IMR-90 (cell line): ENCODE measurements around the gene HIF1A. TPM values are rescaled to one million over a fixed set of nuclear protein-coding genes. Genes with fewer than 3 reads are reported as not detected.

ENCODE experiments used
- ATAC-seq: fragments of 200-7000 bp; cut with Tn5 transposase; 2 replicates; pipeline ENCODE4 v1.9.1; 2020; ENCODE audit warnings: low read depth, mild to moderate bottlenecking, moderate library complexity
- BruUV-seq: library from RNA; stranded (reverse); fragments of 400-500 nt; replicated peaks from 2 replicates; lab custom pipeline; 2021; lab: Mats Ljungman, UMichigan
- CTCF ChIA-PET: fragments of 300-600 bp; formaldehyde crosslinking; extraction: SDS; loops from one replicate; lab custom pipeline; 2021; ENCODE audit warnings: antibody characterized with exemption; lab: Yijun Ruan, JAX
- POLR2A ChIA-PET: fragments of 300-600 bp; sonication (Branson Sonifier 250); formaldehyde crosslinking; loops from one replicate; lab custom pipeline; 2022; ENCODE audit warnings: antibody characterized with exemption; ENCODE audit not compliant: unreplicated experiment; lab: Charles Lee
- DNase-seq: peaks from one replicate; pipeline ENCODE4 v3.0.0; 2013
- H2AFZ ChIP-seq: replicated peaks from 2 replicates; pipeline ENCODE3; 2013; ENCODE audit warnings: low read length, mild to moderate bottlenecking; ENCODE audit not compliant: poor library complexity
- H2AK5ac ChIP-seq: 2 replicates; pipeline ENCODE4 v1.6.1; 2013; ENCODE audit warnings: low read depth, low read length, inconsistent platforms
- H2AK9ac ChIP-seq: replicated peaks from 2 replicates; pipeline ENCODE3; 2013; ENCODE audit warnings: mild to moderate bottlenecking, low read depth, low read length, moderate library complexity; ENCODE audit not compliant: poor library complexity
- H2BK120ac ChIP-seq: 2 replicates; pipeline ENCODE4 v1.6.1; 2013; ENCODE audit warnings: low read depth, low read length, inconsistent platforms
- H2BK15ac ChIP-seq: 3 replicates; pipeline ENCODE4 v1.6.1; 2013; ENCODE audit warnings: low read depth, low read length, inconsistent platforms
- H2BK20ac ChIP-seq: 2 replicates; pipeline ENCODE4 v1.6.1; 2013; ENCODE audit warnings: low read depth, mild to moderate bottlenecking, inconsistent platforms, low read length, moderate library complexity
- H2BK5ac ChIP-seq: 2 replicates; pipeline ENCODE4 v1.6.1; 2013; ENCODE audit warnings: mild to moderate bottlenecking, low read depth, low read length, inconsistent platforms; ENCODE audit not compliant: poor library complexity, severe bottlenecking
- H3K14ac ChIP-seq: replicated peaks from 2 replicates; pipeline ENCODE4 v1.6.1; 2013; ENCODE audit warnings: low read depth, low read length, inconsistent platforms
- H3K18ac ChIP-seq: 2 replicates; pipeline ENCODE4 v1.6.1; 2013; ENCODE audit warnings: low read depth, low read length, control low read depth
- H3K23ac ChIP-seq: 2 replicates; pipeline ENCODE4 v1.6.1; 2013; ENCODE audit warnings: low read depth, low read length, inconsistent platforms
- H3K27ac ChIP-seq: 2 replicates; pipeline ENCODE4 v1.5.1; 2013; ENCODE audit warnings: mild to moderate bottlenecking, control low read depth, low read length; ENCODE audit not compliant: insufficient read depth
- H3K27me3 ChIP-seq: 2 replicates; pipeline ENCODE4 v1.6.1; 2013; ENCODE audit warnings: low read length; ENCODE audit not compliant: control insufficient read depth, insufficient read depth
- H3K36me3 ChIP-seq: 2 replicates; pipeline ENCODE4 v1.6.1; 2013; ENCODE audit warnings: low read length, mixed read lengths; ENCODE audit not compliant: control insufficient read depth, insufficient read depth
- H3K4ac ChIP-seq: 2 replicates; pipeline ENCODE4 v1.6.1; 2013; ENCODE audit warnings: low read depth, low read length, inconsistent platforms
- H3K4me1 ChIP-seq: 2 replicates; pipeline ENCODE4 v1.6.1; 2013; ENCODE audit warnings: low read length, mixed read lengths; ENCODE audit not compliant: control insufficient read depth, insufficient read depth
- H3K4me2 ChIP-seq: 2 replicates; pipeline ENCODE4 v1.6.1; 2013; ENCODE audit warnings: low read depth, mild to moderate bottlenecking, control low read depth, low read length, moderate library complexity
- H3K4me3 ChIP-seq: 2 replicates; pipeline ENCODE4 v1.5.1; 2013; ENCODE audit warnings: low read depth, mild to moderate bottlenecking, control low read depth, low read length, moderate library complexity; ENCODE audit not compliant: insufficient read depth
- H3K56ac ChIP-seq: 2 replicates; pipeline ENCODE4 v1.6.1; 2013; ENCODE audit warnings: low read length, inconsistent platforms; ENCODE audit not compliant: insufficient read depth; ENCODE audit errors: extremely low read depth
- H3K79me1 ChIP-seq, 2 experiments: 2 replicates each; pipeline ENCODE4 v1.6.1; 2013; ENCODE audit warnings: low read length in 2 of 2, inconsistent platforms in 1 of 2, low read depth in 1 of 2
- H3K9ac ChIP-seq: 2 replicates; pipeline ENCODE4 v1.6.1; 2013; ENCODE audit warnings: low read depth, low read length, control low read depth
- H3K9me1 ChIP-seq: 2 replicates; pipeline ENCODE4 v1.6.1; 2013; ENCODE audit warnings: low read length, inconsistent platforms; ENCODE audit not compliant: insufficient read depth
- H3K9me3 ChIP-seq: 2 replicates; pipeline ENCODE4 v1.6.1; 2013; ENCODE audit warnings: low read length; ENCODE audit not compliant: control insufficient read depth, insufficient read depth
- H4K20me1 ChIP-seq: 2 replicates; pipeline ENCODE4 v1.6.1; 2013; ENCODE audit warnings: low read length, inconsistent platforms; ENCODE audit not compliant: insufficient read depth
- H4K5ac ChIP-seq: 2 replicates; pipeline ENCODE4 v1.6.1; 2013; ENCODE audit warnings: mild to moderate bottlenecking, low read depth, low read length, control low read depth
- H4K8ac ChIP-seq, 2 experiments: 2 replicates each; pipeline ENCODE4 v1.6.1; 2013; ENCODE audit warnings: low read depth in 2 of 2, low read length in 2 of 2, control low read depth in 1 of 2, inconsistent platforms in 1 of 2
- H4K91ac ChIP-seq: 2 replicates; pipeline ENCODE4 v1.6.1; 2013; ENCODE audit warnings: low read depth, low read length, inconsistent platforms; ENCODE audit not compliant: insufficient read depth
- BHLHE40 ChIP-seq: fragments of 150-350 bp; IDR thresholded peaks from 2 replicates; pipeline ENCODE4 v1.6.1; 2016; ENCODE audit warnings: mild to moderate bottlenecking, low read depth, low read length
- CEBPB ChIP-seq: IDR thresholded peaks from 2 replicates; pipeline ENCODE4 v1.6.1; 2012; ENCODE audit warnings: low read depth, low read length, improper control_type of control experiment
- CHD1 ChIP-seq: IDR thresholded peaks from 2 replicates; pipeline ENCODE4 v1.6.1; 2012; ENCODE audit warnings: low read depth, low read length, improper control_type of control experiment
- MAFK ChIP-seq: IDR thresholded peaks from 2 replicates; pipeline ENCODE4 v1.6.1; 2012; ENCODE audit warnings: low read depth, low read length, improper control_type of control experiment
- MXI1 ChIP-seq: IDR thresholded peaks from 2 replicates; pipeline ENCODE4 v1.6.1; 2012; ENCODE audit warnings: low read depth, mild to moderate bottlenecking, low read length, moderate library complexity, borderline replicate concordance
- NFE2L2 ChIP-seq: fragments of 150-350 bp; IDR thresholded peaks from 2 replicates; pipeline ENCODE4 v1.6.1; 2016; ENCODE audit warnings: low read depth, mild to moderate bottlenecking, low read length
- POLR2A ChIP-seq: IDR thresholded peaks from 2 replicates; pipeline ENCODE4 v1.6.1; 2012; ENCODE audit warnings: mild to moderate bottlenecking, low read depth, low read length
- RAD21 ChIP-seq: IDR thresholded peaks from 2 replicates; pipeline ENCODE4 v1.6.1; 2012; ENCODE audit warnings: low read length, improper control_type of control experiment
- RCOR1 ChIP-seq: IDR thresholded peaks from 2 replicates; pipeline ENCODE4 v1.6.1; 2012; ENCODE audit warnings: mild to moderate bottlenecking, low read length, improper control_type of control experiment; ENCODE audit not compliant: insufficient replicate concordance
- RFX5 ChIP-seq: IDR thresholded peaks from 2 replicates; pipeline ENCODE4 v1.8.0; 2012; ENCODE audit warnings: low read depth, mild to moderate bottlenecking, low read length, moderate library complexity
- WGBS, 2 experiments: methylation state at CpG; one replicate each; pipeline versions ENCODE4 v1.1.5 to v1.1.7; 2013; ENCODE audit warnings: missing lambda C conversion rate in 2 of 2; ENCODE audit not compliant: insufficient read length in 1 of 2; ENCODE audit errors: extremely low coverage in 2 of 2; 5-methylcytosine and 5-hydroxymethylcytosine counted together
- dilution Hi-C: fragments of 300-500 bp; cut with HindIII; formaldehyde crosslinking; loops from one replicate; pipeline ENCODE4 v1.14.3; 2018; ENCODE audit warnings: low sequenced_read_pairs; ENCODE audit not compliant: unreplicated experiment
- in situ Hi-C: fragments of 300-500 bp; cut with MboI; formaldehyde crosslinking; loops from 3 replicates; pipeline ENCODE4 v1.14.3; 2019; ENCODE audit warnings: low sequenced_read_pairs, inconsistent platforms, mixed read lengths
- intact Hi-C: fragments of 100-400 bp; cut with micrococcal nuclease; formaldehyde crosslinking; loops from 2 replicates; pipeline ENCODE4 v1.10.0; 2022
- polyA plus RNA-seq, 3 experiments: library from polyadenylated mRNA; depleted of rRNA; stranded (reverse); fragments of >200 nt; gene quantifications; 2 replicates each; pipeline ENCODE4 v1.2.3, GENCODE V29; 2012; ENCODE audit warnings: low replicate concordance in 1 of 3
- total RNA-seq: library from RNA; depleted of rRNA; stranded (reverse); fragments of >200 nt; gene quantifications from 2 replicates; pipeline ENCODE4 v1.2.3, GENCODE V29; 2012
- TF ChIP-seq, protein P1 (sequence below): conservative IDR thresholded peaks from 2 replicates; pipeline ENCODE4 v1.5.1; 2012; ENCODE audit warnings: mild to moderate bottlenecking, low read depth, low read length, improper control_type of control experiment
- TF ChIP-seq, protein P2 (sequence below): fragments of 150-350 bp; IDR thresholded peaks from 2 replicates; pipeline ENCODE4 v1.6.1; 2016; ENCODE audit warnings: low read depth, mild to moderate bottlenecking, low read length, moderate library complexity, borderline replicate concordance
- TF ChIP-seq, protein P3 (sequence below): fragments of 150-350 bp; IDR thresholded peaks from 2 replicates; pipeline ENCODE4 v1.6.1; 2017; ENCODE audit warnings: mild to moderate bottlenecking, antibody characterized with exemption, low read length, low read depth

Gene HIF1A
- total and polyA plus RNA-seq, 2 of the 4 experiments (the other 2 are of a cell fraction) = 128 to 301 TPM

DNA sequence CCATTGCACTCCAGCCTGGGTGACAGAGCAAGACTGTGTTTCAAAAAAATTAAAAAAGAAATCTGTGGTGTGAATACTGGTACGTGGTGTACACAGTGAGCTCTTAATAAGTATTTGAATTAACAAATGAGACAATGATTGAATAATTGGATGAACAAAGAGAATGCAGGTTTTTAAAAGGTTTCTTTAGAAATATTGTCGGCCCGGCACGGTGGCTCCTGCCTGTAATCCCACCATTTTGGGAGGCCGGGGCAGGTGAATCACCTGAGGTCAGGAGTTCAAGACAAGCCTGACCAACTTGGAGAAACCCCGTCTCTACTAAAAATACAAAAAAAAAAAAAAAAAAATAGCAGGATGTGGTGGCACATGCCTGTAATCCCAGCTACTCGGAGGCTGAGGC, 6.6 kb downstream of the HIF1A start:
- Histone ChIP-seq H3K23ac (no peak overlapping the region), H2BK15ac (no peak overlapping the region), H2BK20ac (no peak overlapping the region), H3K9ac (no peak overlapping the region), H2BK120ac (no peak overlapping the region), H3K4me1 (no peaks in the 10 kb centered on the region; the same call in 1 of the 2 replicates), H2AFZ (no peak overlapping the region), H3K36me3 (peaks cover 1% of the 10 kb centered on the region; the same call in 1 of the 2 replicates), H2BK5ac (no peak overlapping the region), H2AK9ac (no peak overlapping the region), H3K27ac (no peak overlapping the region), H3K9me1 (0 out of 2 replicates have a peak, but pooled peaks cover 3% of the 10 kb centered on the region), H3K56ac (no peak overlapping the region), H3K4ac (no peak overlapping the region), H3K4me2 (0 out of 2 replicates have a peak overlapping the region, but pooled peaks have one; percentile 32), H3K79me1 (peaks cover 0 to 18% of the 10 kb centered on the region in 2 experiments; a peak in 1 of 4 replicates), H4K8ac (no peak overlapping the region), H3K14ac (no peak overlapping the region), H3K9me3 (no peaks in the 10 kb centered on the region), H3K18ac (no peak overlapping the region), H3K27me3 (no peaks in the 10 kb centered on the region), H4K91ac (no peak overlapping the region), H2AK5ac (no peak overlapping the region), H3K4me3 (no peak overlapping the region), H4K5ac (no peak overlapping the region), H4K20me1 (peaks cover 95% of the 10 kb centered on the region)
- ChIA-PET POLR2A (interaction anchor here (0.6 kb wide), 1 partner anchor 114 kb away, joined by 3 read pairs; no protein-coding TSS in a partner anchor), CTCF (no interaction called here)
- in situ Hi-C loops = no loop called here
- BruUV-seq = no TSS peak
- TF ChIP-seq MAFK (no peak), RCOR1 (no peak), POLR2A (no peak), RFX5 (no peak), MXI1 (no peak), BHLHE40 (no peak), CHD1 (no peak), RAD21 (no peak), NFE2L2 (no peak), CEBPB (no peak)
- TF ChIP-seq, protein P1, sequence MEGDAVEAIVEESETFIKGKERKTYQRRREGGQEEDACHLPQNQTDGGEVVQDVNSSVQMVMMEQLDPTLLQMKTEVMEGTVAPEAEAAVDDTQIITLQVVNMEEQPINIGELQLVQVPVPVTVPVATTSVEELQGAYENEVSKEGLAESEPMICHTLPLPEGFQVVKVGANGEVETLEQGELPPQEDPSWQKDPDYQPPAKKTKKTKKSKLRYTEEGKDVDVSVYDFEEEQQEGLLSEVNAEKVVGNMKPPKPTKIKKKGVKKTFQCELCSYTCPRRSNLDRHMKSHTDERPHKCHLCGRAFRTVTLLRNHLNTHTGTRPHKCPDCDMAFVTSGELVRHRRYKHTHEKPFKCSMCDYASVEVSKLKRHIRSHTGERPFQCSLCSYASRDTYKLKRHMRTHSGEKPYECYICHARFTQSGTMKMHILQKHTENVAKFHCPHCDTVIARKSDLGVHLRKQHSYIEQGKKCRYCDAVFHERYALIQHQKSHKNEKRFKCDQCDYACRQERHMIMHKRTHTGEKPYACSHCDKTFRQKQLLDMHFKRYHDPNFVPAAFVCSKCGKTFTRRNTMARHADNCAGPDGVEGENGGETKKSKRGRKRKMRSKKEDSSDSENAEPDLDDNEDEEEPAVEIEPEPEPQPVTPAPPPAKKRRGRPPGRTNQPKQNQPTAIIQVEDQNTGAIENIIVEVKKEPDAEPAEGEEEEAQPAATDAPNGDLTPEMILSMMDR = no peak
- TF ChIP-seq, protein P2, sequence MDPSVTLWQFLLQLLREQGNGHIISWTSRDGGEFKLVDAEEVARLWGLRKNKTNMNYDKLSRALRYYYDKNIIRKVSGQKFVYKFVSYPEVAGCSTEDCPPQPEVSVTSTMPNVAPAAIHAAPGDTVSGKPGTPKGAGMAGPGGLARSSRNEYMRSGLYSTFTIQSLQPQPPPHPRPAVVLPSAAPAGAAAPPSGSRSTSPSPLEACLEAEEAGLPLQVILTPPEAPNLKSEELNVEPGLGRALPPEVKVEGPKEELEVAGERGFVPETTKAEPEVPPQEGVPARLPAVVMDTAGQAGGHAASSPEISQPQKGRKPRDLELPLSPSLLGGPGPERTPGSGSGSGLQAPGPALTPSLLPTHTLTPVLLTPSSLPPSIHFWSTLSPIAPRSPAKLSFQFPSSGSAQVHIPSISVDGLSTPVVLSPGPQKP = no peak
- TF ChIP-seq, protein P3, sequence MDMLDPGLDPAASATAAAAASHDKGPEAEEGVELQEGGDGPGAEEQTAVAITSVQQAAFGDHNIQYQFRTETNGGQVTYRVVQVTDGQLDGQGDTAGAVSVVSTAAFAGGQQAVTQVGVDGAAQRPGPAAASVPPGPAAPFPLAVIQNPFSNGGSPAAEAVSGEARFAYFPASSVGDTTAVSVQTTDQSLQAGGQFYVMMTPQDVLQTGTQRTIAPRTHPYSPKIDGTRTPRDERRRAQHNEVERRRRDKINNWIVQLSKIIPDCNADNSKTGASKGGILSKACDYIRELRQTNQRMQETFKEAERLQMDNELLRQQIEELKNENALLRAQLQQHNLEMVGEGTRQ = no peak
- DNase-seq (no peak), ATAC-seq (no peak)
- WGBS, 2 experiments = no CpG with 5 or more reads among the region's 7 CpGs
- dilution Hi-C loops = loop anchor here (25.0 kb wide), 1 partner anchor 240 kb away; no protein-coding TSS in a partner anchor
- intact Hi-C loops = no loop called here
